Endothelial cell of umbilical vein (primary cell): ENCODE measurements around the gene MARK1.

Experiments used
- EZH2 ChIP-seq: IDR thresholded peaks from 2 replicates; pipeline ENCODE4 v1.6.1; 2012; ENCODE audit warnings: borderline replicate concordance, low read depth, mild to moderate bottlenecking, moderate library complexity, low read length, inconsistent platforms; ENCODE audit not compliant: severe bottlenecking
- MYC ChIP-seq: IDR thresholded peaks from one replicate; pipeline ENCODE4 v1.6.1; 2011; ENCODE audit warnings: mild to moderate bottlenecking, low read depth, low read length
- POLR2A ChIP-seq: IDR thresholded peaks from 2 replicates; pipeline ENCODE4 v1.6.1; 2012; ENCODE audit warnings: low read depth, mild to moderate bottlenecking, control low read depth, low read length
- TF ChIP-seq, protein P1 (sequence below), 2 donors: IDR thresholded peaks; 1 replicate in 1 of 2; 2 replicates in 1 of 2; pipeline ENCODE4 v1.5.1; 2011; ENCODE audit warnings: low read length in 2 of 2, mild to moderate bottlenecking in 2 of 2, moderate library complexity in 2 of 2, control low read depth in 1 of 2, inconsistent platforms in 1 of 2, low read depth in 1 of 2; ENCODE audit not compliant: insufficient read depth in 1 of 2; ENCODE audit errors: extremely low read depth in 1 of 2

DNA sequence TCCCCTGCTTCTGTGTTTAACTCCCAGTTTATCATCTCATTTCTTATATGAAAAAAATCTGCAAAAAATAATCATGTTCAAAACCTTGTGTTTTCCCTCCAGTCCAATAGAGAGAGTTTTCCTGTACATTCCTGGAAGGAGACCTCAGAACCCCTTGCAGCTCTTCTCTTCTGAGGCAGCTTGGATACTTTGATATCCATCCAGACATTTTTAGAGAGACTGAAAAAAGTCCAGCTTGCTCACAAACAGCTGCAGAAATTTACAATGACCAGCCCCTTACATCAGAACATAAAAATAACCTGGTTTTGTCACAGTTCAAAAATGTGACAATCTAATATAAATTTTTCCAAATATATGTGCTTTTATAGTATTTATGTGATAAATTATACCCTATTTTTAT, 88.9 kb downstream of the MARK1 start:
- TF ChIP-seq, protein P1, sequence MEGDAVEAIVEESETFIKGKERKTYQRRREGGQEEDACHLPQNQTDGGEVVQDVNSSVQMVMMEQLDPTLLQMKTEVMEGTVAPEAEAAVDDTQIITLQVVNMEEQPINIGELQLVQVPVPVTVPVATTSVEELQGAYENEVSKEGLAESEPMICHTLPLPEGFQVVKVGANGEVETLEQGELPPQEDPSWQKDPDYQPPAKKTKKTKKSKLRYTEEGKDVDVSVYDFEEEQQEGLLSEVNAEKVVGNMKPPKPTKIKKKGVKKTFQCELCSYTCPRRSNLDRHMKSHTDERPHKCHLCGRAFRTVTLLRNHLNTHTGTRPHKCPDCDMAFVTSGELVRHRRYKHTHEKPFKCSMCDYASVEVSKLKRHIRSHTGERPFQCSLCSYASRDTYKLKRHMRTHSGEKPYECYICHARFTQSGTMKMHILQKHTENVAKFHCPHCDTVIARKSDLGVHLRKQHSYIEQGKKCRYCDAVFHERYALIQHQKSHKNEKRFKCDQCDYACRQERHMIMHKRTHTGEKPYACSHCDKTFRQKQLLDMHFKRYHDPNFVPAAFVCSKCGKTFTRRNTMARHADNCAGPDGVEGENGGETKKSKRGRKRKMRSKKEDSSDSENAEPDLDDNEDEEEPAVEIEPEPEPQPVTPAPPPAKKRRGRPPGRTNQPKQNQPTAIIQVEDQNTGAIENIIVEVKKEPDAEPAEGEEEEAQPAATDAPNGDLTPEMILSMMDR (IDR thresholded peaks at IDR 0.05; ENCODE audit: extremely low read depth in 1 of 2, insufficient read depth in 1 of 2, low read depth in 1 of 2, low read length in 2 of 2), result no peak
- no peak for TF ChIP-seq POLR2A
- TF ChIP-seq MYC, result no peak
- TF ChIP-seq EZH2, result no peak
